PC-9 (cell line): ENCODE data around the gene GATB. TPM values are rescaled to one million over a fixed set of nuclear protein-coding genes. Genes with fewer than 3 reads are reported as not detected.
A peak's percentile ranks its signal among the peaks of the same experiment; 100 is the strongest.

Experiments
- BruUV-seq: library from RNA; stranded (reverse); fragments of 400-500 nt; replicated peaks from 2 replicates; lab custom pipeline; 2021; lab: Mats Ljungman, UMichigan
- CTCF ChIA-PET: fragments of 300-600 bp; sonication (Branson Sonifier 250); formaldehyde crosslinking; loops from one replicate; lab custom pipeline; 2022; ENCODE audit warnings: antibody characterized with exemption; lab: Charles Lee
- POLR2A ChIA-PET: fragments of 300-600 bp; sonication (Branson Sonifier 250); formaldehyde crosslinking; loops from one replicate; lab custom pipeline; 2022; ENCODE audit warnings: antibody characterized with exemption; ENCODE audit not compliant: unreplicated experiment; lab: Charles Lee
- DNase-seq, 2 experiments: peaks; one replicate each; pipeline versions ENCODE4 v3.0.0 to v3.0.0-alpha.2; 2015 to 2022; ENCODE audit warnings: mixed read lengths in 1 of 2
- H2AFZ ChIP-seq: fragments of 200-600 bp; sonication (generic); 2 replicates; pipeline ENCODE4 v1.8.1; 2017; ENCODE audit warnings: antibody characterized with exemption
- H3F3A ChIP-seq: fragments of 200-600 bp; sonication (generic); 2 replicates; pipeline ENCODE4 v1.8.1; 2017; ENCODE audit warnings: antibody characterized with exemption, mild to moderate bottlenecking, low read depth; ENCODE audit not compliant: insufficient read depth
- H3K27ac ChIP-seq: fragments of 200-600 bp; sonication (generic); 2 replicates; pipeline ENCODE4 v1.6.1; 2016; ENCODE audit warnings: mixed run types
- H3K27me3 ChIP-seq: fragments of 200-600 bp; sonication (generic); 2 replicates; pipeline ENCODE4 v1.6.1; 2016; ENCODE audit warnings: low read depth, mixed run types; ENCODE audit not compliant: insufficient read depth
- H3K36me3 ChIP-seq: fragments of 200-600 bp; sonication (generic); 2 replicates; pipeline ENCODE4 v1.6.1; 2016; ENCODE audit warnings: low read depth, mixed run types
- H3K4me1 ChIP-seq: fragments of 200-600 bp; sonication (generic); replicated peaks from 2 replicates; pipeline ENCODE4 v1.6.1; 2016; ENCODE audit warnings: mixed run types; ENCODE audit not compliant: insufficient read depth
- H3K4me2 ChIP-seq: fragments of 200-600 bp; sonication (generic); 2 replicates; pipeline ENCODE4 v1.6.1; 2017; ENCODE audit warnings: mixed run types
- H3K4me3 ChIP-seq: fragments of 200-600 bp; sonication (generic); 2 replicates; pipeline ENCODE4 v1.6.1; 2016; ENCODE audit warnings: mixed run types
- H3K79me2 ChIP-seq: fragments of 200-600 bp; sonication (generic); 2 replicates; pipeline ENCODE4 v1.6.1; 2017; ENCODE audit warnings: low read depth, mixed run types
- H3K9me2 ChIP-seq: fragments of 200-600 bp; sonication (generic); 2 replicates; pipeline ENCODE4 v1.8.1; 2017; ENCODE audit warnings: mild to moderate bottlenecking; ENCODE audit not compliant: insufficient read depth
- H3K9me3 ChIP-seq: fragments of 200-600 bp; sonication (generic); 2 replicates; pipeline ENCODE4 v1.8.1; 2016; ENCODE audit warnings: low read depth; ENCODE audit not compliant: insufficient read depth
- H4K20me1 ChIP-seq: fragments of 200-600 bp; sonication (generic); 2 replicates; pipeline ENCODE4 v1.8.1; 2017; ENCODE audit not compliant: insufficient read depth
- EZH2 ChIP-seq: fragments of 200-600 bp; sonication (generic); IDR thresholded peaks from 2 replicates; pipeline ENCODE4 v1.8.0; 2017; ENCODE audit warnings: antibody characterized with exemption, low read depth
- intact Hi-C: fragments of 100-400 bp; cut with micrococcal nuclease; formaldehyde crosslinking; loops from one replicate; pipeline ENCODE4 v1.10.0; 2022; ENCODE audit not compliant: unreplicated experiment
- total RNA-seq: library from RNA; stranded (reverse); gene quantifications from 2 replicates; pipeline ENCODE4 v1.2.3, GENCODE V29; 2021
- TF ChIP-seq, protein P1 (sequence below): fragments of 200-600 bp; sonication (generic); conservative IDR thresholded peaks from 2 replicates; pipeline ENCODE4 v1.6.1; 2017; ENCODE audit warnings: mixed run types, antibody characterized with exemption, mild to moderate bottlenecking, moderate library complexity

The GATB gene
- total RNA-seq, 1 experiment from 2014 or later = 24.2 TPM

DNA sequence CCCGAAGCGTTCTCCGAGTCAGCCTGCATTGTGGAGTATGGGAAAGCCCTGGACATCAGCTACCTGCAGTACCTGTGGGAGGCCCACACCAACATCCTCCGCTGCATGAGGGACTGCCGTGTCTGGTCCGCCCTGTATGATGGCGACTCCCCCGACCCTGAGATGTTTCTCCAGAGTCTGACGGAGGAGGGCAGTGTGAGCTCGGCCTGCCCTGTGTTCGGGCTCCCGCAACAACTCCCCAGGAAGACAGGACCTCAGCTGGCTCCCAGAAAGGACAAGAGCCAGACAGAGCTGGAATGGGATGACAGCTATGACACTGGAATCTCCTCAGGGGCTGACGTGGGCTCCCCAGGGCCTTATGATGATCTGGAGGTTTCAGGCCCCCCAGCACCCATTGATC lies 111.3 kb downstream of the GATB start:
- H3K4me1 ChIP-seq = no peaks in the 10 kb centered on the region
- POLR2A ChIA-PET = no interaction called here
- H2AFZ ChIP-seq = no peak overlapping the region
- no peaks in the 10 kb centered on the region for H3K79me2 ChIP-seq
- H3K9me2 ChIP-seq = no peaks in the 10 kb centered on the region
- no peaks in the 10 kb centered on the region for H3K9me3 ChIP-seq
- TF ChIP-seq EZH2 = no peak
- H3F3A ChIP-seq = no peaks in the 10 kb centered on the region
- H3K4me2 ChIP-seq = no peak overlapping the region
- H3K4me3 ChIP-seq = no peak overlapping the region
- no TSS peak for BruUV-seq
- intact Hi-C loops = no loop called here
- no peaks in the 10 kb centered on the region for H3K27me3 ChIP-seq
- no peaks in the 10 kb centered on the region for H4K20me1 ChIP-seq
- no peaks in the 10 kb centered on the region for H3K36me3 ChIP-seq
- no peak for DNase-seq
- H3K27ac ChIP-seq = no peak overlapping the region
- CTCF ChIA-PET = no interaction called here

DNA sequence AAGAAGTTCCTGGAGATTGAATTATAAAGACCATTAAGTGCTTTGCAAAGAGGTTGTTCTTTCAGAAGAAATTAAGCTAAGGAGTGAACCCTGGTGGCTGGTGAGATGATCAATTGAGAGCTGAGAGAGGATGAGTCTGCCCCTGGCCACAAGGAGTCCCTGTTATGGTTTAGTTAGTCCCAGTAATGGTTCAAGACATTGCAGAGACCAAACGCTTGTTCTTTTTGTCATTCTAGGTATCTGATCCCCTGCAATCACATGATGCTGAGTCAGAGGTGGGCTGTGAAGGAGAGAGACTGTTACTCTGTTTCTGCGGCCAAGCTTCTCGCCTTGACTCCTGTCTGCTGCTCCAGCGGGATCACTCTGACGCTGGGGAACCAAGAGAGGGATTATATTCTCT lies 114.5 kb downstream of the GATB start:
- no peak for DNase-seq
- Histone ChIP-seq H4K20me1 (no peaks in the 10 kb centered on the region), H3K9me3 (no peaks in the 10 kb centered on the region), H3K4me3 (no peak overlapping the region), H3K4me1 (peaks cover 4% of the 10 kb centered on the region), H3K9me2 (no peaks in the 10 kb centered on the region), H3K27ac (no peak overlapping the region), H3K36me3 (no peaks in the 10 kb centered on the region), H2AFZ (no peak overlapping the region), H3K79me2 (no peaks in the 10 kb centered on the region), H3K4me2 (no peak overlapping the region), H3F3A (no peaks in the 10 kb centered on the region), H3K27me3 (no peaks in the 10 kb centered on the region)
- ChIA-PET CTCF (interaction anchor here (0.7 kb wide), 1 partner anchor 176 kb away, joined by 3 read pairs; no protein-coding TSS in a partner anchor), POLR2A (no interaction called here)
- intact Hi-C loops = no loop called here
- BruUV-seq = no TSS peak
- no peak for TF ChIP-seq EZH2
- TF ChIP-seq, protein P1, sequence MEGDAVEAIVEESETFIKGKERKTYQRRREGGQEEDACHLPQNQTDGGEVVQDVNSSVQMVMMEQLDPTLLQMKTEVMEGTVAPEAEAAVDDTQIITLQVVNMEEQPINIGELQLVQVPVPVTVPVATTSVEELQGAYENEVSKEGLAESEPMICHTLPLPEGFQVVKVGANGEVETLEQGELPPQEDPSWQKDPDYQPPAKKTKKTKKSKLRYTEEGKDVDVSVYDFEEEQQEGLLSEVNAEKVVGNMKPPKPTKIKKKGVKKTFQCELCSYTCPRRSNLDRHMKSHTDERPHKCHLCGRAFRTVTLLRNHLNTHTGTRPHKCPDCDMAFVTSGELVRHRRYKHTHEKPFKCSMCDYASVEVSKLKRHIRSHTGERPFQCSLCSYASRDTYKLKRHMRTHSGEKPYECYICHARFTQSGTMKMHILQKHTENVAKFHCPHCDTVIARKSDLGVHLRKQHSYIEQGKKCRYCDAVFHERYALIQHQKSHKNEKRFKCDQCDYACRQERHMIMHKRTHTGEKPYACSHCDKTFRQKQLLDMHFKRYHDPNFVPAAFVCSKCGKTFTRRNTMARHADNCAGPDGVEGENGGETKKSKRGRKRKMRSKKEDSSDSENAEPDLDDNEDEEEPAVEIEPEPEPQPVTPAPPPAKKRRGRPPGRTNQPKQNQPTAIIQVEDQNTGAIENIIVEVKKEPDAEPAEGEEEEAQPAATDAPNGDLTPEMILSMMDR = no peak

DNA sequence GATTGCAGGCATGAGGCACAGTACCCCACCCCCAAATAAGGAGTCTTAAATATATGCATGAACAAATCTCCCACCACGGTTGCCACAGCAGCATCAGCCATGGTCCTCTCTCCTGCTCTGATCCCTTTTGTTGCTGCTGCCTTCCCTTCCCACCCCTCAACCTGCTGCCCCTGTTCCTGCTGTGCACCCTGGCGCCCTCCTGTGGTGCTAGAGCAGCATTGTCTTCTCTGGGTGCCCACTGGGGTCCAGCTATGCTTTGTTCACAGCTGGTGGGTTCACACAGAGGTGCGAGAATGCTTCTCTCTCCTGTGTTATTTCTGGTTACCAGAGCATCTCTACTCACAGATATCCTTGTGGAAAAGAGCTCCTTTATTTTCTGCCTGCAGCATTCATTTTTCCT lies 116.2 kb downstream of the GATB start:
- POLR2A ChIA-PET = no interaction called here
- Histone ChIP-seq H3K4me2 (no peak overlapping the region), H3K9me3 (no peaks in the 10 kb centered on the region), H3K4me3 (no peak overlapping the region), H3K27ac (no peak overlapping the region), H3K79me2 (no peaks in the 10 kb centered on the region), H2AFZ (no peak overlapping the region), H3K36me3 (no peaks in the 10 kb centered on the region), H4K20me1 (no peaks in the 10 kb centered on the region), H3K9me2 (no peaks in the 10 kb centered on the region), H3K4me1 (peaks cover 12% of the 10 kb centered on the region), H3F3A (no peaks in the 10 kb centered on the region), H3K27me3 (no peaks in the 10 kb centered on the region)
- BruUV-seq = no TSS peak
- peak in 1 of 2 experiments; percentile 7 for DNase-seq
- CTCF ChIA-PET = interaction anchor here (0.6 kb wide), 2 partner anchors 36 to 153 kb away, joined by 3 to 4 read pairs; no protein-coding TSS in a partner anchor
- TF ChIP-seq, protein P1 = peak; percentile 55
- no peak for TF ChIP-seq EZH2
- intact Hi-C loops = loop anchor here (1.0 kb wide), 1 partner anchor 282 kb away; no protein-coding TSS in a partner anchor

DNA sequence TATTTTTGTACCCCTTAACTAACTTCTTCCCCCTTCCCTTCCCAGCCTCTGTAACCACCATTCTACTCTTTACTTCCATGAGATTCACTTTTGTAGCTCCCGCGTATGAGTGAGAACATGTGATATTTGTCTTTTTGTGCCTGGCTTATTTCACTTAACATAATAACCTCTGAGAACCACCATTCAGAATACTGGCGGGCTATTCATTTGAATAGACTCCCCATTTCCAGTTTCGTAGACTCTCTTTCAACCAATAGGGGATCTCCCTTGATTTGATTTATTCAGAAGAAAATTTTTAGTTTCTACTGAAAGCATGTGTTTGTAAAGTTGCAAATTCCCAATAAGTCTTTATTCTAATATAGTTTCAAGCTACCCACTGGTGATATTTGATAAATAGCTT lies 117.2 kb downstream of the GATB start:
- DNase-seq = no peak
- Histone ChIP-seq H3K36me3 (no peaks in the 10 kb centered on the region), H3K9me2 (no peaks in the 10 kb centered on the region), H3K4me2 (no peak overlapping the region), H3K27me3 (no peaks in the 10 kb centered on the region), H2AFZ (no peak overlapping the region), H3K9me3 (no peaks in the 10 kb centered on the region), H3K79me2 (no peaks in the 10 kb centered on the region), H3K27ac (no peak overlapping the region), H4K20me1 (no peaks in the 10 kb centered on the region), H3F3A (no peaks in the 10 kb centered on the region), H3K4me1 (peaks cover 12% of the 10 kb centered on the region), H3K4me3 (no peak overlapping the region)
- POLR2A ChIA-PET = interaction anchor here (0.7 kb wide), 1 partner anchor 318 kb away, joined by 5 read pairs; the partner anchor contains the start of gene SH3D19
- TF ChIP-seq, protein P1 = no peak
- no peak for TF ChIP-seq EZH2
- BruUV-seq = no TSS peak
- CTCF ChIA-PET = interaction anchor here (0.5 to 0.6 kb wide), 2 partner anchors 53 to 333 kb away, joined by 4 to 5 read pairs; no protein-coding TSS in a partner anchor
- intact Hi-C loops = no loop called here
